NCI-H69 (cell line): ENCODE measurements around the gene ARL4D.
"Not testable (repeated sequence)": the region's sequence is repeated elsewhere in the genome, so short reads cannot be mapped to it uniquely, and the experiment has no call there.

Source experiments
- DNase-seq: peaks from one replicate; lab custom pipeline; 2025; lab: John Stamatoyannopoulos, UW

Gene ARL4D

DNA sequence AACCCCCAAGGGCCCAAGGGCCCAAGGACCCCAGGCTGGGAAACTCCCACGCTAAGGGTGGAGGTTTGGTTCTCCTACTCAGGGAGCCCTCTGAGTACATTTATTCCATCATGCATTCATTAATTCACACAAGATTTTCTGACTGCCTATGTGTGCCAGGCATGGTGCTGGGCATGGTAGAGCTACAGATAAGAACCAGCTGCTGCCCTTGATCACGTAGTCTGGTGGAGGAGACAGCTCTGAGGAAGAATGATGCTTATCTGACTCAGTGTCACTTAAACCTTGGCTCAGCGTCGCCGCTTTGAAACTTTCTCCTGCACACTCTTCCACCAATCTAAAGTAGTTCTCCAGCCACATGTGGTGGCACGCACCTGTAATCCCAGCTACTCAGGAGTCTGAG is 3.6 kb upstream of the ARL4D start:
- DNase-seq: no peak

DNA sequence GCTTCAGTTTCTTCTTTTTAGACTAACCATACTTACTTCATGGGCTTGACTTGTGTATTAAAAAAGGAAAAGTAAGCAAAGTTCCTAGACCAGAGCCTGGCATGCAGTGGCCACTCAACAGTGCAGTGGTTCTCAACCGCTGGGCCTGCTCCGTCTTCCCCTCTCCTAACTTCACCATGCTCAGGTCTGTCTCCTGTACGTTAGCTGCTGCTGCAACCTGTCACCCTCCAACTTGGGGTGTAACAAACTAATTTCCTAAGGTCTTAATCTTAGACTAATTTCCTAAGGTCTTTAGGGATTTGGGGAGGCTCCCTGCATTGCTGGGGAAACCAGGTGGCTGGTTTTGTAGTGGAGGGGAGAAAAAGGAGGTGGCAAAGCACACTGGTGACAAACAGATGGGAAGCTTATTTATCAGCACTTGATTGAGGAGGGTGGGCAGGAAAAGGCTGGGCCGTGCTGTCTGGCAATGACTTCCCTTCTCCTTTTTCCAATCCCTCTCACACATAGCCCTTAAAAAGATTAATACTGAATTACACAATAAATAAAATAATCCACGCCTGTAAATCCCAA is 2.2 kb upstream of the ARL4D start:
- peak; percentile 35 for DNase-seq

DNA sequence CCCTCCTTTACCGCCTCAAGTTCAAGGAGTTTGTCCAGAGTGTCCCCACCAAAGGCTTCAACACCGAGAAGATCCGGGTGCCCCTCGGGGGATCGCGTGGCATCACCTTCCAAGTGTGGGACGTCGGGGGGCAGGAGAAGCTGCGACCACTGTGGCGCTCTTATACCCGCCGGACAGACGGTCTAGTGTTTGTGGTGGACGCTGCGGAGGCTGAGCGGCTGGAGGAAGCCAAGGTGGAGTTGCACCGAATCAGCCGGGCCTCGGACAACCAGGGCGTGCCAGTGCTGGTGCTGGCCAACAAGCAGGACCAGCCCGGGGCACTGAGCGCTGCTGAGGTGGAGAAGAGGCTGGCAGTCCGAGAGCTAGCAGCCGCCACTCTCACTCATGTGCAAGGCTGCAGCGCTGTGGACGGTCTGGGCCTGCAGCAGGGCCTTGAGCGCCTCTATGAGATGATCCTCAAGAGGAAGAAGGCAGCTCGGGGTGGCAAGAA is 1.1 kb downstream of the ARL4D start:
- peak; percentile 32 for DNase-seq

DNA sequence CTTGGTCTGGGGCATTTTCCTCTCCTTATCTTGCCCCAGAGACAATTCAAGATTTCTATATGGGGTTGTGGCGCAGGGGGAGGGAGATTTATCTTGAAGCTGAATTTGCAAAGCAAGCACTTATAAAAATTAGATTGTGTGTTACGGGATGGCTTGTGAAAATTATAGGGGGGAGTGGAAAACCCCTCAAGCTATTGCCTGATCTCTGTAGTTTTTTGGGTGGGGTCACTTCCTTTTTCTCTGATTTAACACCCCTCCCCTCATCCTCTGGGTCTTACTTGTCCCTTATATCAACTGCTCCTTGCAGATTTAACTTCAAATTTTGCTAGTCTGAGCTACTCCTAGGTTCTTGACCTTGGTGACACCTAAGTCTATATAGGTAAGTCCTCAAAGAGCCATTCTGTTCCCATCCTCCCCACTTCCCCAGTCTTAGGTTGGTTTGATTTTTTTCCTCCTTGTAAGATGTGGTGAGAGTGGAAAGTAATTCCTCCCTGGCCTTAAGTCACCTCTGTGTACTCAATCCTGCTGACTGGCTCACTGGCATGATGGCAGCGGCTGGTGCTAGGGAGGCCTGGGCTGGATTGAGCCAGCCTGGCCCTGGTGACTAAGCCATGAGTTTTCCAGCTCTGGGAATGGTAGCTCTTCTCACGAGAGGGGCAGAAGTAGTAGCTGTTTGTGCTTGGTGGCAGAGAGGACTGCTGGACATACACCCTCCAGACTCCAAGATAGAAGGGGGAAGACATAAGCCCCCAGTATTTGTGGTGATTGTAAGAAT is 2.3 kb downstream of the ARL4D start:
- peak; percentile 32 for DNase-seq

DNA sequence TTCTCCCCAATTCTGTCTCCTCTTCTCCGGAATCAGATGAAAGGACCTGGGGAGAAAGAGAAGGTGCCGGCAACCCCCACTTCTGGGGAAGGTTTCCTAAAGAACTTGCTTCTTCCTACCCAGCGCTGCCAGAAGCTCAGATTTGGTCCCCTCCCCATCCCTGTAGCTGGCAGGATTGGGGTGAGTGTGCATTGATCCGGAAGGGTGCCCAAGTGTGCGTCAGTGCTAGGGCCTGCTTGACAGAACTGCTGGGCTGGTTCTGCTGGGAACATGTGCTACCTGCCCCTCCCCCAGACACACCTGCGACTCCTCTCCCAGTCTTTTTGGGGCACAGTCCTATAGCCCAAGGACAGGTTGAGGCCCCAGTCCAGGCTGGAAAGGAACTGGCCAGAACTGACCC is 3.3 kb downstream of the ARL4D start:
- DNase-seq: no peak

DNA sequence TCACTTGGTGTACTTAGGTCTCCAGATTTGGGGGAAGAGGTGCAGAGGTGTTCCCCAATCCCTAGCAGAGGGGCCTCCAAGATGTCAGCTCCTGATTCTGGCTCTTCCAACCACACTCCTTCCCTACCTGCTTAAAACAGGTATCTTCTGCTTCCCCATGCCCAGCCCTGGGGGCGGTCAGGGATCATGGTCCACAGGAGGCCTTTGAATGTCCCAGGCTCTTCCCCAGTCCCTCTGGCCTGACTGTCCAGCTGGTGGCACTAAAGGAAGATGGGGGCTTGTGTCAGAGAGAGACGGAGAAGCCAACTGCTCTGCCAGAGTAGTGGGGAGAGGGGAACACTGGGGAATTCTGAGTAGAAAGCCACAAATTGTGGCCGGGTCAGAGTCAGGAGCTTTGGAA is 3.8 kb downstream of the ARL4D start:
- DNase-seq: no peak

DNA sequence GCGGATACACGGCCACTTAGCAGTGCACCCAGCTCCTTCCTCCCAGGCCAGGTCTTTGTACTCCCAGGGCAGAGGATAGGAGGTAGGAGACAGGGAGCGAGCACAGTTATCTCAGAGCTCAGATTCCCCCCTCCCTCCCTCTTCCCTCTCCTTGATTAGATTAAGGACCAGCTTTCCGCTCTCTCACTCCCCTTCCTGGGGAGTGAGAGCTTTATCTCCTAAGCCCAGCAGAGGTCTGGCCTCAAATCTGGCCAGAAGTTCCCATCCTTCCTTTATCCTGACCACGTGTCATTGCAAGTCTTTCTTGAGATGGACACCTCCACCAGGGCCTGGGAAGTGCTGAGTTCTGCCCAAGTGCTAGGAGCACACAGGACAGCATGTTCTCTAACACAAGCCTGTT is 5.1 kb downstream of the ARL4D start:
- DNase-seq: peak; percentile 51

DNA sequence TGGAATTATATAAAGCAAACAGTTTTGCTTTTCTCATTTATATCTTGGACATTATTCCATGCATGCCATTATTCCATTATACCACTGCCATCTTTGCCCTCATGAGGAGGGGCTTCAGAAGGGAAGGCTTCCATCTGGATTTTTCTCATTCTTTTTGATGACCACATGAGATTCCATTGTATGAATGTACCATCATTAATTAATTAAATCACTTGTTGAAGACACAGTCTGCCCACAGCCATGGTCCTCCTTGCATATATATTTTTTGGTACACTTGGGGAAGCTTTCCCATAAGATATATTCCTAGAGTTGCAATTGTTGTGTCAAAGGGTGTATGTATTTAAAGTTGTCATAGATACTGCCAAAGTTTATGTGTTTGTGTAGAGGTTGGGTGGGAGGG is 7.1 kb downstream of the ARL4D start:
- no peak for DNase-seq

DNA sequence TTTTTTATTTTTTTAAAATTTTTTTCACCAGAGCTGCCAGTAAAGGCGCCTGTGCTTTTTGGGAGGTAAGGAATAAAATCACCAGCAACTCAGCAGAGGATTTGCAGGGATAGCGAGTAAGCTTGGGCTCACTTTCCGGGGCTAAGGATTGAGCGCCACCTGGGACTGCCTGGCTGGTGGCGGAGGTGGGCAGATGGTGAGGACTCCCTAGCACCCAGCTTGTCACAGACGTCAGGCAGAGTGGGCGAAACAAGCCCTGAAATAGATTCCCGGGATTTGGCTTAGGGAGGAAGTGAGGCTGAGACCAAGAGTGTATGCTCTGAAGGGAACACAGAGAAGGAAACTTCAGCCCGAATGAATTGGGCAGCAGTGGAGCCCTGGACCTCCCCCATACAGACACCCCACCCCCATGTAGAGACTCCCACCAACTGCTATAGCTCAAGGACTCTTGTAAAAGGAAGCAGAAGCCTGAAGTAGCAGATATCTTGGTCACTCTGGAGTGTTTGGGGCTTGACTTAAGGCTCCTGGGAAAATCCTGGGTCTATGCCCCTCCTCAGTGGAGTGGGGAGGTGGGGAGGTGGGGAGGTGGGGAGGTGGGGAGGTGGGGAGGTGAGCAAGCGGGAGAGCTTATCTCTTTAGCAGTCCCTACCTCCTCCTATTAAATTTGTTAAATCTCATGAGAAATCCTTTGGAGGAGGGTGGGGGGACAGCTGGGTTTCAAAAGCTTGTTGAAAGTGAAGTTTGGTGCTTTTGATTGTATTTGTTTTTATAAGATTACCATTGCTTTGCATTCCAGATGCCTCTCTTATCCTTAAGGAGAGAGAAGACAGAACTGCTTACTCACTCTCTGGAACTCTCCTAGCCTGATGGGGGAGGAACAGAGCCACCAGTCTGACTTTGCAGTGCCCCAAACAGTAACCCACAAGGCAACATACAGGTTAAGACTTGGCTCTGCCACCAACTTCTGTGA is 8.2 kb downstream of the ARL4D start:
- peak; percentile 60 for DNase-seq

DNA sequence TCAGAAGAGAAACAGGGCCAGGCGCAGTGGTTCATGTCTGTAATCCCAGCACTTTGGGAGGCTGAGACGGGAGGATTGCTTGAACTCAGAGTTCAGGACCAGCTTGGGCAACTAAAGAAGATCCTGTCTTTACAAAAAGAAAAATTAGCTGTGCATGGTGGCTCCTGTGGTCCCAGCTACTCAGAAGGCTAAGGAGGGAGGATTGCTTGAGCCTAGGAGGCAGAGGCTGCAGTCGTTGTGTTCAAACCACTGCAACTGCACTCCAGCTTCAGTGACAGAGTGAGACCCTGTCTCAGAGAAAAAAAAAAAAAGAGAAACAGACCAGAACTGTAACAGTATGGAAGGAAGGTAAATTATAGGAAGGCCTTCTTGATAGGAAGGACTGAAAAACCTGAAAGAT is 10.3 kb downstream of the ARL4D start:
- DNase-seq: no peak

DNA sequence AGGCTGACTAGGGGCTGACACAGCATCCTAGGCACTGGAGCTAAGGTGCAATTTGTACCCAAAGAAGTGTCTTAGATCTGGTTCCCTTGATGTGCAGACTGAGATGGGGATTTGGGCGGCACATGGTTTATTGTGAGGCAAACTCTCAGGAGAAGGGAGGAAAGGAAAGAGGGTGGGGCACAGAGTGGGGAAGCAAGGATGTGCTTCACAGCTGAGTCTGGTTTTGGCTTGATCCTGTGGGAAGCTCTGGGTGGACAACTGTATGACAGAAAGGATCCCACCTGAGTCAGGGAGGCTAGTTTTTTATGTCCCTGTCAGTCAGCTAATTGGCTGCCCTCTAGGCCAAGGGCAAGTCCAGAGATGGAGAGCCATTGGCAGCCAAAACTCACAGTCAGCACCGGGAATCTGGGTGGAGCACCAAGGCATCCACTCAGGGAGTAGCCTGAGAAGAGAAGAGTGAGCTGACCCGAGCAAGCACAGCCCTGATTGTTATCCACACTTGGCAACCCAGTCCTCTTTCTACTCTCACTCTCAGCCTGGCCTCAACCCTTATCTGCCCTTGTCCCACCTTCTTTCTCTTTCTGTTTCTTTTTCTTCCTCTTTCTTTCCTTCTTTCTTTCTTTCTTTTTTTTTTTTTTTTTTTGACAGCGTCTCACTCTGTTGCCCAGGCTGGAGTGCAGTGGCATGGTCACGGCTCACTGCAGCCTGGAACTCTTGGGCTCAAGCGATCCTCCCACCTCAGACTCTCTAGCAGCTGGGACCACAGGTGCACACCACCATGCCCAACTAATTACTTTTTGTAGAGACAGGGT is 12.0 kb downstream of the ARL4D start:
- no peak for DNase-seq

DNA sequence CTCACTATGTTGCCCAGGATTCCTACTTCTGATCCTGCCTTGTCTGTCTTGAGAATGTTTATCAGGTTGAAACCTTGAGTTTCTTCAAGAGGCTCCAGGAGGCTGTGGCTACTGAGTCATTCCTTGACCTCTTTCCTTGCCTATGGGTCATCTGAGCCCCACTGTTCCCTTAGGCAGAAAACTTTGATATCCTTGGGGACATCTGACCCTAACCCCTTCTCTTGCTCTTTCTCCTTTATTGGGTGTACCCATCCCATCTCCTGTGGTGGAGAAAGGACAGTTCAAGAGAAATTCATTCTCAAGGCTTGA is 12.5 kb downstream of the ARL4D start:
- no peak for DNase-seq

DNA sequence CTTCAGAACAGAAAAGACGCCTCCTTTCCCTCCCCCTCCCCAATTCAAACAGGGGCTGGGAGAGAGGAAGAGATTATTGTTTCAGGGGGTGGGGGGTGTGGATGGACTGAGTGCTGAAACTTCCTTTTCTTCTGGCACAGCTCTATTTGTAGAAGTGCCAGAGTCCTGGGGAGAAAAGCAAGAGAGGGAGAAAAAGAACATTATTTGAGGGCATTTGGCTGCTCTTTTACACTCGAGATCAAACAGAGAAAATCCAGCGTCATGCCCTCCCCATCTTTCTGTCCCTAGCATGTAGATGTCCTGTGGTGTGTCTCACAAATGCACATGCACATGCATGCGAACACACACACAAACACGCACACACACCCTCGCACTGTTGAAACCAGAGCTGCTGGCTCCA is 13.0 kb downstream of the ARL4D start:
- DNase-seq: peak; percentile 62

DNA sequence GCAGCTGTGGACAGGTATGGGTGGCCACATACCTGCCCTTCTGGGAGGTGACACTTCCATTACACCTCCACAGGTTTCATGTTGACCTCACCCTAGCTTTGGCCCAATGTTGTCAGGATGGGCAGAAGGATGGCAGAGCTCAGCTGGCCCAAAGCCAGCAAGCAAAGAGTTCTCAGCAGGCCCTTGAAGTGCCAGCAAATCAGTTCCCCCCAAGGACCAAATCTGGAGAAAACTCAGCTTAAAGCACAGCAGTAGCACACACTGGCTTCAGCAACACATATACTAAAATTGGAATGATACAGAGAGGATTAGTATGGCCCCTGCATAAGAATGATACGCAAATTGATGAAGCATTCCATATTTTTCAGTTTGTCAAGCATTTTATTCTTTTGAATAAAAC is 13.4 kb downstream of the ARL4D start:
- DNase-seq: peak; percentile 72

DNA sequence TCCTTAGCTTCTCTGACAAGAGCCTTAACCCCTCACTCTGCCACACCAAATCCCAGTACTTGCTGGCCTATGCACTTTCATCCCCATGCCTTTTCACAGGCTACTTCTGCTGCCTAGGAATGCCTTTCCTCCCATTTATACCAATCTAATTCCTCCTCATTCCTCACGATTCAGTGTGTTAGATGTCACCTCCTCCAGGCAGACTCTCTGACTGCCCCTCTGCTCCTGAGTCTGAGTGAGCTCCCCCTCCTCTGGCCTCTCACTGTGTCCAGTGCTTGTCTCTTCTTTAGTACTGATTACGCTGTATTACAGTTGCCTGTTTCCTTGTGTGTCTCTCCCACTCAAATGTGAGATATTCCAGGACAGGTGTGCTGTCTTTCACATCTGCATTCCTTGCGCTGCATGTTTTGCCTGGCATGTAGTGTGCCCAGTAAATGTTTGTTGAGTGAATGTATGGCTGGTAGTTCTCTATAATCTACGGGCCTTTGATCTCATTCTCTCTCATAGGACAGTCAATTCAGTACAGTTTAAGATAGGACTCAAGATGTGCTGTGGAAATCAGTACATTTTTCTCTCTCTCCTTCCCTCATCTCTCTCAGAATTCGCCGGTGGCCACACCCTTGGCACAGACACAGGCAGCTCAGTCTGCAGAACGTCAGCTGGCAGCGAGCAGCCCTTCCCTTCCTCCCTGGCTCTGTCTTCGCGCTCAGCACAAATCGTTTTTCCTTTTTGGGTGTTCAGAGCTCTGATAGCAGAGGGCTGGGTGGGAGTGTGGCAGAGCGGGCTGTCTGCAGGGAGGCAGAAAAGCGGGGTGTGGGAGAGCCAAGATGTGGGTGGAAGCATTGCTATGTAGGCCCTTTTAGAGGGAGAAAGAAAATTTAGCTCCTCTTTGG is 18.5 kb downstream of the ARL4D start:
- peak; percentile 89 for DNase-seq

DNA sequence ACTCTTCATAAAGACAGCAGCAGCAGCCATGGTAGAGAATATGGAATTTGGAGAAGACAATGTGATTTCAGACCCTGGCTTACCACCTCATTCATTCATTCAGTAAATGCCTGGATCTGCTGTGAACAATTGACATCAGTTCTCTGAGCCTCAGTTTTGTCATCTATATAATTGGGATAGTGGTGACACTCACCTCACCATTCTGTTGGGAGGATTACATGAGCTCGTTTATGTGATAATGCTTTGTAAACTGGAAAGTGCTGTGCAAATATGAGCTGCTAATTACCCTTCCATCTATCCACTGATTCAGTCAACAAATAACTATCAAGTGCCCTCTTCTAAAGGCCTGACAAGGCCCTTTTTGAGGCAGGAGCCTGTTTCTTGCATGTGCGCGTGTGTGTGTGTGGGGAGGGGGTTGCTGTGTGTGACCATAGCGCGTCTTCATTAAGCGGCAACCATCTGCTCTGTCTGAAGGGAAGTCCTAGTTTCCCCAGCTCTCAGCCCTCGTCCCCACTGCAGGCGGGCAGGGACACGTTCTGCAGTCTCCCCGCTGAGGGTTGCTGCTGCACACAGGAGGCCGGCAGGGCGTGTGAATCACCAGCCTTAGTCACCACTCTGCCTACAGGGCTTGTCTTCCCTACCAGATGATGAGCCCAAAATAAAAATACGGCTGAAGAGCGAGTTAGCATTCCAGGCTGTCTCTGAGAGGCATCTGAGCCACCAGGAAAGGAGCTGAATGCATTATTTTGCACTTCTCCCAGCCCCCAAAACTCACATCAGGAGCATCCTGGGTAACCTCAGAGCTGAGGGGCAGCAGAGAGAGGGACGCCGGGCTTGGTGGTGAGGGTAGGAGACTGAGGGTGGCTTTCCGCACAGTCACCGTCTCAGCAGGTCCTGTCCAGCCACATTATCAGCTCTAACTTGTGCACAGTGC is 19.9 kb downstream of the ARL4D start:
- peak; percentile 99 for DNase-seq

DNA sequence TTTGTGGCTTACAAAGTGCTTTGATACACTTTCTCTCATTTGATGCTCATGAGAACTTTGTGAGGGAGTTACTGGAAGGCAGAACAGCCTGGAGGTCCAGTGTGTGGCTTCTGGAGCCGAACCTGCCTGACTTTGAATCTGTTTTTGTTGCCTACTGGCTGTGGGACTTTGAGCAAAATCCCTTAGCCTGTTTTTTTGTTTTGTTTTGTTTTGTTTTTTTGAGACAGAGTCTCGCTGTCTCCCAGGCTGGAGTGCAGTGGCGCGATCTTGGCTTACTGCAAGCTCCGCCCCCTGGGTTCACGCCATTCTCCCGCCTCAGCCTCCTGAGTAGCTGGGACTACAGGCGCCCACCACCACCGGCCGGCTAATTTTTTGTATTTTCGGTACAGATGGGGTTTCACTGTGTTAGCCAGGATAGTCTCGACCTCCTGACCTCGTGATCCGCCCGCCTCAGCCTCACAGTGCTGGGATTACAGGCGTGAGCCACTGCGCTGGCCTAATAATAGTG is 20.6 kb downstream of the ARL4D start:
- DNase-seq: not testable (repeated sequence)

DNA sequence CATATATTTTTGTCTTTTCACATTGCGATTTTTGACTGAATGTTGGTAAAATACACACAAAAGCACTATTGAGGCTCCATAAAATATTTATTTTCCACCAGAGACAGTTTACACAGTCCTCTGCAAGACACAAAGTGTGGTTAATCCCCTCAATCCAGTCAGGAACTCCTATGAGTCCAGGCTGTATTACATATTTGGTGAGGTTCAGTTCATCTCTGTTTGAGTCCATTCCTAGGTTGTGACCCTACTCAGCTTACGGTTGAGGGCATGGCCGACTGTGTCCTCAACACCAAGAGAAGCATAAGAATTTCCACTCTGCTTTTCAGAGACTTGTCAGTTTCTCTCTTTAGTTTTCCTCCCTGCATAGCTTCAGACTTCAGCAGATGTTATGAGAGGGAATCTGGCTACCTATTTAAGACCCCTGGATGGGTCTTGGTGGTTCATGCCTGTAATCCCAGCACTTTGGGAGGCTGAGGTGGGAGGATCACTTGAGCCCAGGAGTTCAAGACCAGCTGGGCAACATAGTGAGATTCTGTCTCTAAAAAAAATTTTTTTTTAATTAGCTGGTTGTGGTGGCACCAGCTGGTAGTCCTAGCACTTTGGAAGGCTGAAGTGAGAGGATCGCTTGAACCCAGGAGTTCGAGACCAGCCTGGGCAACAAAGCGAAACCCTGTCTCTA is 25.1 kb downstream of the ARL4D start:
- DNase-seq: no peak
